ENCODE data around the gene CDH13.
A peak's percentile ranks its signal among the peaks of the same experiment; 100 is the strongest.

DNA sequence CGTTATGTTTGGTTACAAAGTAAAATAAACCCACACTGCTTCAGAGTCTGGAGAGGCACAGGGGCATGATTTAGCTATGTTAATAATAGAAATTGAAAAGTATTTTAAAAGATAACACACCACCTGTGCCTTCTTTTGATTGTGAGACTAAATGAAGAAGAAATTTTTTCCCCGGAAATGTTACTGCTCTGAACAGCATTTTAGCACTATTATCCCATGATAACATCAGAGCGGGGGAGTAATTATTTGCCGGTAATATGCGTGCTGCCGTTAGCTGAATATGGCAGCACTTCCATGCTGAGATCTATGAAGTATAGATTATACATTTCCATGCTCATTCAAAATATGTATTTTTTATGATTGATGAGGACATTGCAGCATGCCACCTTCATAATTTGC lies 680.8 kb downstream of the CDH13 start:
- TF ChIP-seq, protein P1, sequence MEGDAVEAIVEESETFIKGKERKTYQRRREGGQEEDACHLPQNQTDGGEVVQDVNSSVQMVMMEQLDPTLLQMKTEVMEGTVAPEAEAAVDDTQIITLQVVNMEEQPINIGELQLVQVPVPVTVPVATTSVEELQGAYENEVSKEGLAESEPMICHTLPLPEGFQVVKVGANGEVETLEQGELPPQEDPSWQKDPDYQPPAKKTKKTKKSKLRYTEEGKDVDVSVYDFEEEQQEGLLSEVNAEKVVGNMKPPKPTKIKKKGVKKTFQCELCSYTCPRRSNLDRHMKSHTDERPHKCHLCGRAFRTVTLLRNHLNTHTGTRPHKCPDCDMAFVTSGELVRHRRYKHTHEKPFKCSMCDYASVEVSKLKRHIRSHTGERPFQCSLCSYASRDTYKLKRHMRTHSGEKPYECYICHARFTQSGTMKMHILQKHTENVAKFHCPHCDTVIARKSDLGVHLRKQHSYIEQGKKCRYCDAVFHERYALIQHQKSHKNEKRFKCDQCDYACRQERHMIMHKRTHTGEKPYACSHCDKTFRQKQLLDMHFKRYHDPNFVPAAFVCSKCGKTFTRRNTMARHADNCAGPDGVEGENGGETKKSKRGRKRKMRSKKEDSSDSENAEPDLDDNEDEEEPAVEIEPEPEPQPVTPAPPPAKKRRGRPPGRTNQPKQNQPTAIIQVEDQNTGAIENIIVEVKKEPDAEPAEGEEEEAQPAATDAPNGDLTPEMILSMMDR (conservative IDR thresholded peaks at IDR 0.05; ENCODE audit: low read depth, low read length), result no peak
- peak; percentile 75 for TF ChIP-seq EZH2 (IDR thresholded peaks at IDR 0.05; ENCODE audit: borderline replicate concordance, low read depth, low read length, poor library complexity, severe bottlenecking)

All from A673 (cell line).